HG03469 (cell line): ENCODE measurements around the gene C6orf52.

Source experiments
- ATAC-seq: cut with Tn5 transposase; IDR thresholded peaks from one replicate; pipeline ENCODE4 v1.9.1; 2021; ENCODE audit warnings: mild to moderate bottlenecking, moderate library complexity, moderate number of reproducible peaks; ENCODE audit not compliant: unreplicated experiment

The C6orf52 gene

DNA sequence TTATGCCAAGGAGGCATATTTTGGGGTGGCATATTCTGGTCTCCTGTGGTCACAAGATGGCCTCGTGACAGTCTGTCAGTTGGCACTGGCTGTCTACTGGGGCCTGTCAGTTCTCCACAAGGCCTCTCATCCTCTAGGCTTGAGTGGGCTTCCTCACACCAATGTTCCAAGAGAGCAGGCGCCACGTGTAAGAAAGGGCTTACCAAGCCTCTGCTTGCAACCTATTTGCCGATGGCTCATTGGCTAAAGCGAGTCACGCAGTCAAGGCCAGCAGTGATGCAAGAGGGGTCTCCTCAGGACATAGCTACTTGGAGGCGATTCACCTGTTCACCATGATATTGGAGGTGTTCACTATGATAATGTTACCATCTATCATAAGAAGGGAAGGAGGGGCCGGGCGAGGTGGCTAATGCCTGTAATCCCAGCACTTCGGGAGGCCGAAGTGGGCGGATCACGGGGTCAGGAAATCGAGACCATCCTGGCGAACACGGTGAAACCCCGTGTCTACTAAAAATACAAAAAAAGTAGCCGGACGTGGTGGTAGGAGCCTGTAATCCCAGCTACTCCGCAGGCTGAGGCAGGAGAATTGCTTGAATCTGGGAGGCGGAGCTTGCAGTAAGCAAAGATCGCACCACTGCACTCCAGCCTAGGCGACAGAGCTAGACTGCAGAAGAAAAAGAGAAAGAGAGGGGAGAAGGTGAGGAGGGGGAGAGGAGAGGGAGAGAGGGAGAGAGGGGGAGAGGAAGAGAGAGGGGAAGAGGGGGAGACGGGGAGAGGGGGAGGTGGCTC, 35.3 kb downstream of the C6orf52 start:
- ATAC-seq, result no peak

DNA sequence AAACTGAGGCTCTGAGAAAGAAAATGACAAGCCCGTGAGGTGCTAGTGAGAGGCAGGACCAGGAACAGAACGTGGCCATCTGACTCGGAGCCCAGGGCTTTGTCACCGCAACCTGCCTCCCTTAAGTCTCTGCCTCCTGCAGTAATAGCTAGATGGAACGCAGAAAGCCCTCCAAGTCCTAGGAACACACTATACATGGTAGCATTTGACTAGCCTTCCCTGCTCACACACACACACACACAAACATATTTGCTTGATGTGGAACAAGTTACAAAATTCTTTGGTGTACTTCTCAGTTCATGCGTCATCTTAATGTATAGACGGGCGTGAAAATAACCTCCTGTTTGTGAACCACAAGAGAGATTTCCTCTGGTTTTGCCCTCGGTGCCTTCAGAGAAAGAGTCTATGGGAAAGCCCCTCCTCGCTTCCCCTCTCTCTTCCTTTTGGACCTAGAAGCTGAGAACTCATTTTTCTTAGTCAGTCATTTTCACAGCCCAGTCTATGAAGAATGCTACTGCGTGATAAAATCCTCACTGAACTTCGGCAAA, 38.8 kb downstream of the C6orf52 start:
- ATAC-seq, result no peak

DNA sequence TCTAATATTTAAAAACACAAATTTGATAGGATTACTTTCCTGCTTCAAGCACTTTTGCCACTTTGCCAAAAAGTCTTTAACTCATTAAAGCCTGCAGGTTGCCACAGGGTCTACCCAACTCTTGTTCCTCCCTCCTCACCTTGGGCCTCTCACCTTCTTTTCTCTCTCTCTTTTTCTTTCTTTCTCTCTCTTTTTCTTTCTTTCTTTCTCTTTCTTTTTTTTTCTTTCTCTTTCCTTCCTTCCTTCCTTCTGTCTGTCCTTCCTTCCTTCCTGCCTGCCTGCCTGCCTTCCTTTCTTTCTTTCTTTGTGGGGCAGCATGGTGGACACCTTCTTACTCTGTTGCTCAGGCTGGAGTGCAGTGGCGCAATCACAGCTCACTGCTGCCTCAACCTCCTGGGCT, 50.2 kb downstream of the C6orf52 start:
- ATAC-seq, result no peak

DNA sequence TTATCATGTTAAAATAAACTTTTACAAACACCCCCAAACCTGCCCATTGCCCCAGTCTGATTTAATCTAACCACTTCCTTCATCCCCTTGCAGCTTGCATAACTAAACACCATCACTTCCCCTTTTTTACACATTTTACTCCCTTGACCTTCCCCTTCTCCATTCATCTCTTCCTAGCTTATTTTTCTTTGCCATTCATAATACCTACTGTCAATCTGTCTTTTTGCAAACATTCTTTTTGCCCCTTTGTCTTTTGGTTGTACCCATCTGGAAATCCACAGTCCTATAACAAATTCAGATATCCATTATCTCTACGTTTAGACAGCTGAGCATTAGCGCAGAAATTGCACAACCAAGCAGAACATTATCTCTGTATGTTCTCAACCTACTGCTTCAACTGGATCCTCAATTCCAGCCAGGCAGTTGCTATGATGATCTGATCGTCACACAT, 51.2 kb downstream of the C6orf52 start:
- ATAC-seq, result peak; percentile 80

DNA sequence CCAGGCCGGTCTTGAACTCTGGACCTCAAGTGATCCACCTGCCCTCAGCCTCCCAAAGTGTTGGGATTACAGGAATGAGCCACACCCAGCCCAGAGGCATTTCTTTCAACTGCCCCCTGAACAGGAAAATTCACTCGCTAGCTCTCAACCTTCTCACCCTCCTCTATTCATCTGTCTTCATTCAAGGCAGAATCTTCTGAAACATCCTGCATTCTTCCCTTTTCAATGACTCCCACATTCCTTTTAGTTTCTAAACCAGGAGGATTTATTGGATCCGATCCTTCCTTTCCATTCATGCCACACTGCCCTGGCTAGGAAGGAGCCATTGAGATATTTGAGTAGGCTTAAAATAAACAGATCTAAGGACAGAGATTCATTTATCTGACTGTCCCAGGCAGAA, 52.9 kb downstream of the C6orf52 start:
- ATAC-seq, result no peak

DNA sequence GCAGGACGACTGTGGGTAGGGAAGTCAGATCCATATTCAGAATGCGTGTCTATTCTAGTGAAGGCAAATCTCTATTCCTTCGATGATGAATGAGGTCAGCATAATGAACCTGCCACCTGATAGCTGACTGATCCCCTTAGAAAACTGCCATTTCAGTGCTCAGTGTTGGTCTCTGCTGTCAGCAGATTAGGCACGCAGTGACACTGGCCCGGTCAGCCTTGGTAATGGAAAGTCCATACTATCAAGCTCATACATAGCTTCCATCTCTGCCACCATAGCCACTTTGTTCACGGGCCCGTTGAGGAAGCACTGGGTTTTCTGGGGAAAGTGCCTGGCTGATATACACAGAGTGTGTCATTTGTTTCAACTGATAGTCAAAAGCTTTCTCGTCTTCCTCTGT, 54.0 kb downstream of the C6orf52 start:
- ATAC-seq, result no peak

DNA sequence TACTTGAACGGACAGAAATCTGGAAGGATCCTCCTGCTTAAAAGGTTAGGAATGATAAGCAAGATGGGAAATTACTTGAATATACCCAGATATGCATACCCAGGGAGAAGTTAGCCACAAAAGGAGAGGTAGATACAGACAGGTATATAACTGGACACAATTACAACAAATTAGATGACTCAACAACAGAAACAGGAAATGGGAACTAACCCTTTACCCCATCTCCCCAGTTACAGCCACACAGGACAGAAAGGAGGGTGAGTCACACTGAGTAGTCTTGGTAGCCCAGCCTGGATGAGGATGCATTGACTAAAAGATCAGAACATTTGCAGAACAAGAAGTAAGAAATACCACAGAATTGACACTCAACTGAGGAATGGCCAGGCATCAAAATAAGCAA, 61.2 kb downstream of the C6orf52 start:
- ATAC-seq, result peak; percentile 97

DNA sequence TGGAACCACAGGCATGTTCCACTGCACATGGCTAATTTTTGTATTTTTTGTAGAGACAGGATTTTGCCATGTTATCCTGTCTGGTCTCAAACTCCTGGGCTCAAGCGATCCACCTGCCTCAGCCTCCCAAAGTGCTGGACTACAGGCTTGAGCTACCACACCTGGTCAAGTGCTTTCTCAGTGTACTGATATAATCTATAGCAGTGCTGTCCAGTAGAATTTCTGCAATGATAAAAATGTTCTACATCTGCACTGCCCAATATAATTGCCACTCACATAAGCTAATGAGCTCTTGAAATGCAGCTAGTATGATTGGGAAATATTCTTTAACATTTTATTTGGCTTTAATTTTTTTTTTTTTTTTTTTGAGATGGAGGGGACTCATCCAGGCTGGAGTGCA, 64.2 kb downstream of the C6orf52 start:
- ATAC-seq, result no peak

DNA sequence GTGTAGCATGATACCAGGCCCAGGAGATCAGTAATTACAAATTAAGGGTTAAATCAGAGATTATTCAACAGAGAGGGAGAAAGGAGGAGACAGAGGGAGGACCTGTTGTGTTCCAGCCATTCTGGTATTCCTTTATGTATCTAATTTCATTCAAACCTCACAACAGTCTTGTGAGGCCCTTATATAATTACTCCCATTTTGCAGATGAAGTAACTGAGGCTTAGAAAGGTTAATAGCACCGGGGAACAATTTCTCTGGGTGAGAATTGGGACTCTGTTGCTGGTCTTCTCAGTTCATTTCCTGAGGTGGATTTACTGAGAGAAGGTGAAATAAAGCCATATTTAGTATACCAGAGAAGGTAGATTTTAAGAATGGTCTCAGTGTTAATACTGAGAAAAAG, 66.6 kb downstream of the C6orf52 start:
- no peak for ATAC-seq

DNA sequence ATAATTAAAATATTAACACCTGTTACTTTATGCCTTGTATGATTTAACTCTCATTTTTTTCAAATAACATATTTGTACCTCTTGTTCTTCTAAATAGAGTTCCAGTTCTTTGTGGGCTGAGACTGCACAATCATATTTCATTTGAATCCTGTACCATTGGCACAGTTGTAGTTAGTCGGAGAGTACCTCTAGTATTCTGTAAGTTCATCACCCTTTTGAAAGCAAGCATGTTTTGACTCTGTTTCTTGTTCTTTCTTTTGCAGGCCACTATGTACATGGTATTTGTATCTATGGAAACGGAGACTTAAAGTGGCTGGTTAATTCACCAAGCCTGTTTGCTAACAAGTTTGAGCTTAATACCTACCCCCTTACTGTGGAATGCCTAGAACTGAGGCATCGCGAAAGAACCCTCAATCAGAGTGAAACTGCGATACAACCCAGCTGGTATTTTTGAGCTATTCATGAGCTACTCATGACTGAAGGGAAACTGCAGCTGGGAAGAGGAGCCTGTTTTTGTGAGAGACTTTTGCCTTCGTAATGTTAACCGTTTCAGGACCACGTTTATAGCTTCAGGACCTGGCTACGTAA, 68.2 kb downstream of the C6orf52 start:
- ATAC-seq, result no peak

DNA sequence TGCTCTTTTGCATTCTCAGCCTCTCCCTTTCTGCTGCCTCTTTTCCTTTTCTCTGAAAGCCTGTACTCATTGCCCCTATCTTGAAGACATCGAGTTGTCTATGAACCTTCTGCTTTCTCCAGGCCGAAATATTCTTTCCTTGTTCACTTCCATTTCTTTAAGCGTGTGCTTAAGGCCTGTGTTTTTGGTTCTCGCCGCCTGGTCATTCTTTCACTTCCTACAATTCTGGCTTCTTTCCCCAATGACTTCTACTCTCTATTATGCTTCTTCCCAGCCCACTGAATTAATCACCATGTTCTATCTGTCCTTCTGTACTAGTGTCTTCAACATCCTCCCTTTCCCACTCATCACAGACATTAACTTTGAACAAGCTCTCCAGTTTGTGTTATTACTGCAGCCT, 69.6 kb downstream of the C6orf52 start:
- no peak for ATAC-seq

DNA sequence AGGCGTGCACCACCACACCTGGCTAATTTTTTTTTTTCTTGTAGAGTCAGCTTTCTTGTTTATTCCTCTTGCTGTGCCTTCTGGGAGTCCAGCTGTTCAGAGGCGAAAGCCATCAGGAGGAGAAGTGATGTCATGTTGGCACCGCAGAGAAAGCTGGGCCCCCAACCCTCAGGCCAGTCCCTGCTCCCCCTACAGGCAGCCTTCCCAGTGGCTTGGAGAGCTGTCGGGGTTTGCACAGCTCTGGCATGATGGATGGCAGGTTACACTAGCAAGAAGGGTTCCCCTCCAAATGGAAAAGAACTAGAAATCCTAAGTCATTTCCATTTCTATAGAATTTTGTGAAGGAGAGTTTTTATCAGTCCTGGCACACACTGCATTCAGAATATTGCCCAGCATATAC, 72.6 kb downstream of the C6orf52 start:
- no peak for ATAC-seq
